ENCODE results near the gene CLNK. TPM values are rescaled to one million over a fixed set of nuclear protein-coding genes. Genes with fewer than 3 reads are reported as not detected.

CLNK gene
- total and polyA plus RNA-seq, 7 donors: 0.01 to 0.09 TPM; not detected in 5

GRCh38 chr4:10454726-10455125, 229.8 kb downstream of the CLNK start:
- no peaks in the 10 kb centered on the region for H3K27me3 ChIP-seq (ENCODE audit: insufficient read depth in 3 of 3, low read length in 2 of 3)
- 80 to 84% (median 81%) methylated on average over 6 of the region's 6 CpGs for WGBS, 3 donors
- intact Hi-C loops (cut with DNase I): no loop called here
- DNase-seq: no peak
- H3K36me3 ChIP-seq (ENCODE audit: insufficient read depth in 1 of 2, low read depth in 1 of 2): peaks cover 7 to 39% of the 10 kb centered on the region in 2 donors
- no peak for ATAC-seq
- TF ChIP-seq CTCF (IDR thresholded peaks at IDR 0.05): no peak
- no peak overlapping the region for H3K4me3 ChIP-seq
- H3K27ac ChIP-seq: no peak overlapping the region
- H3K4me1 ChIP-seq: peaks cover 4% of the 10 kb centered on the region
- no peaks in the 10 kb centered on the region for H3K9me3 ChIP-seq

- H3K4me3 ChIP-seq: no peak overlapping the region
- WGBS, 3 donors: 94 to 98% (median 97%) methylated on average over 1 of the region's 1 CpG
- H3K27ac ChIP-seq: no peak overlapping the region
- peaks cover 7 to 39% of the 10 kb centered on the region in 2 donors for H3K36me3 ChIP-seq (ENCODE audit: insufficient read depth in 1 of 2, low read depth in 1 of 2)
- H3K9me3 ChIP-seq: no peaks in the 10 kb centered on the region
- TF ChIP-seq CTCF (IDR thresholded peaks at IDR 0.05): no peak
- ATAC-seq: no peak
- no peaks in the 10 kb centered on the region for H3K27me3 ChIP-seq (ENCODE audit: insufficient read depth in 3 of 3, low read length in 2 of 3)
- DNase-seq: no peak
- peaks cover 4% of the 10 kb centered on the region for H3K4me1 ChIP-seq
- intact Hi-C loops (cut with DNase I): no loop called here
Observed at GRCh38 chr4:10454121-10454520, 230.4 kb downstream of the CLNK start.

- DNase-seq (no peak), ATAC-seq (no peak)
- no peak overlapping the region for H3K4me3 ChIP-seq
- WGBS, 3 donors: 94 to 96% (median 96%) methylated on average over 5 of the region's 5 CpGs
- peaks cover 20 to 62% of the 10 kb centered on the region in 2 donors for H3K36me3 ChIP-seq (ENCODE audit: insufficient read depth in 1 of 2, low read depth in 1 of 2)
- H3K27ac ChIP-seq: no peak overlapping the region
- no peak for TF ChIP-seq CTCF (IDR thresholded peaks at IDR 0.05)
- H3K9me3 ChIP-seq: peaks cover 7% of the 10 kb centered on the region
- intact Hi-C loops (cut with DNase I): no loop called here
- H3K27me3 ChIP-seq (ENCODE audit: insufficient read depth in 3 of 3, low read length in 2 of 3): no peaks in the 10 kb centered on the region
- no peaks in the 10 kb centered on the region for H3K4me1 ChIP-seq
Observed at GRCh38 chr4:10448991-10449390, 235.6 kb downstream of the CLNK start.

GRCh38 chr4:10442976-10443375, 241.6 kb downstream of the CLNK start:
- TF ChIP-seq CTCF (IDR thresholded peaks at IDR 0.05): no peak
- no peak overlapping the region for H3K27ac ChIP-seq
- intact Hi-C loops (cut with DNase I): no loop called here
- no peaks in the 10 kb centered on the region for H3K4me1 ChIP-seq
- peaks cover 6% of the 10 kb centered on the region for H3K9me3 ChIP-seq
- DNase-seq (no peak), ATAC-seq (no peak)
- H3K4me3 ChIP-seq: no peak overlapping the region
- no peaks in the 10 kb centered on the region for H3K27me3 ChIP-seq (ENCODE audit: insufficient read depth in 3 of 3, low read length in 2 of 3)
- H3K36me3 ChIP-seq (ENCODE audit: insufficient read depth in 1 of 2, low read depth in 1 of 2): peaks cover 11 to 35% of the 10 kb centered on the region in 2 donors
- WGBS, 3 donors: 98 to 99% (median 98%) methylated on average over 5 of the region's 5 CpGs

GRCh38 chr4:10441512-10441911, 243.1 kb downstream of the CLNK start:
- peaks cover 5% of the 10 kb centered on the region for H3K9me3 ChIP-seq
- H3K36me3 ChIP-seq (ENCODE audit: insufficient read depth in 1 of 2, low read depth in 1 of 2): peaks cover 8 to 32% of the 10 kb centered on the region in 2 donors
- H3K27me3 ChIP-seq (ENCODE audit: insufficient read depth in 3 of 3, low read length in 2 of 3): no peaks in the 10 kb centered on the region
- DNase-seq: no peak
- no peak overlapping the region for H3K27ac ChIP-seq
- 82 to 93% (median 87%) methylated on average over 4 of the region's 4 CpGs for WGBS, 3 donors
- intact Hi-C loops (cut with DNase I): no loop called here
- no peak for TF ChIP-seq CTCF (IDR thresholded peaks at IDR 0.05)
- no peak overlapping the region for H3K4me3 ChIP-seq
- no peak for ATAC-seq
- no peaks in the 10 kb centered on the region for H3K4me1 ChIP-seq

Data from psoas muscle (tissue), 8 donors.